ENCODE results near the gene PLXND1.

PLXND1 gene

GRCh38 chr3:129623447-129624118 is 17.1 kb upstream of the PLXND1 start:
- H3K27me3 ChIP-seq (ENCODE audit: low read depth, low read length) = no peaks in the 10 kb centered on the region
- H3K4me2 ChIP-seq (ENCODE audit: low read length) = no peak overlapping the region
- no peaks in the 10 kb centered on the region for H4K20me1 ChIP-seq (ENCODE audit: insufficient read depth, low read length)
- TF ChIP-seq CTCF (IDR thresholded peaks at IDR 0.05; ENCODE audit: low read depth, low read length) (no peak), EZH2phosphoT487 (IDR thresholded peaks at IDR 0.05; ENCODE audit: low read depth) (no peak)
- no peak overlapping the region for H3K27ac ChIP-seq (ENCODE audit: low read length)
- H3K9ac ChIP-seq (ENCODE audit: low read length) = no peak overlapping the region
- H3K4me1 ChIP-seq (ENCODE audit: low read length) = peaks cover 23% of the 10 kb centered on the region
- H3K79me2 ChIP-seq (ENCODE audit: low read length) = no peaks in the 10 kb centered on the region
- no peak overlapping the region for H2AFZ ChIP-seq (ENCODE audit: low read depth, low read length)
- no peaks in the 10 kb centered on the region for H3K9me3 ChIP-seq (ENCODE audit: insufficient read depth, low read length)
- no peak overlapping the region for H3K4me3 ChIP-seq (ENCODE audit: low read length)
- H3K36me3 ChIP-seq (replicated peaks; ENCODE audit: low read depth, low read length) = no peaks in the 10 kb centered on the region

- Histone ChIP-seq H3K27me3 (ENCODE audit: low read depth, low read length) (no peaks in the 10 kb centered on the region), H4K20me1 (ENCODE audit: insufficient read depth, low read length) (no peaks in the 10 kb centered on the region), H3K4me3 (ENCODE audit: low read length) (no peak overlapping the region), H2AFZ (ENCODE audit: low read depth, low read length) (no peak overlapping the region), H3K79me2 (ENCODE audit: low read length) (no peaks in the 10 kb centered on the region), H3K9me3 (ENCODE audit: insufficient read depth, low read length) (no peaks in the 10 kb centered on the region), H3K36me3 (replicated peaks; ENCODE audit: low read depth, low read length) (no peaks in the 10 kb centered on the region), H3K27ac (ENCODE audit: low read length) (no peak overlapping the region), H3K4me1 (ENCODE audit: low read length) (peaks cover 23% of the 10 kb centered on the region), H3K9ac (ENCODE audit: low read length) (no peak overlapping the region), H3K4me2 (ENCODE audit: low read length) (no peak overlapping the region)
- TF ChIP-seq CTCF (IDR thresholded peaks at IDR 0.05; ENCODE audit: low read depth, low read length) (no peak), EZH2phosphoT487 (IDR thresholded peaks at IDR 0.05; ENCODE audit: low read depth) (no peak)
Measured at GRCh38 chr3:129622933-129623332, 16.5 kb upstream of the PLXND1 start.

- Histone ChIP-seq H3K4me2 (ENCODE audit: low read length) (no peak overlapping the region), H3K9me3 (ENCODE audit: insufficient read depth, low read length) (no peaks in the 10 kb centered on the region), H3K4me3 (ENCODE audit: low read length) (no peak overlapping the region), H3K9ac (ENCODE audit: low read length) (no peak overlapping the region), H3K27ac (ENCODE audit: low read length) (no peak overlapping the region), H4K20me1 (ENCODE audit: insufficient read depth, low read length) (no peaks in the 10 kb centered on the region), H3K36me3 (replicated peaks; ENCODE audit: low read depth, low read length) (no peaks in the 10 kb centered on the region), H2AFZ (ENCODE audit: low read depth, low read length) (no peak overlapping the region), H3K4me1 (ENCODE audit: low read length) (peaks cover 23% of the 10 kb centered on the region), H3K79me2 (ENCODE audit: low read length) (no peaks in the 10 kb centered on the region), H3K27me3 (ENCODE audit: low read depth, low read length) (no peaks in the 10 kb centered on the region)
- TF ChIP-seq CTCF (IDR thresholded peaks at IDR 0.05; ENCODE audit: low read depth, low read length) = no peak
- no peak for TF ChIP-seq EZH2phosphoT487 (IDR thresholded peaks at IDR 0.05; ENCODE audit: low read depth)
Measured at GRCh38 chr3:129622226-129622874, 15.9 kb upstream of the PLXND1 start.

GRCh38 chr3:129621626-129622225 is 15.2 kb upstream of the PLXND1 start:
- Histone ChIP-seq H3K4me2 (ENCODE audit: low read length) (no peak overlapping the region), H3K27ac (ENCODE audit: low read length) (no peak overlapping the region), H3K4me3 (ENCODE audit: low read length) (no peak overlapping the region), H2AFZ (ENCODE audit: low read depth, low read length) (no peak overlapping the region), H3K4me1 (ENCODE audit: low read length) (peaks cover 23% of the 10 kb centered on the region), H3K9ac (ENCODE audit: low read length) (no peak overlapping the region), H3K79me2 (ENCODE audit: low read length) (no peaks in the 10 kb centered on the region), H4K20me1 (ENCODE audit: insufficient read depth, low read length) (no peaks in the 10 kb centered on the region), H3K27me3 (ENCODE audit: low read depth, low read length) (no peaks in the 10 kb centered on the region), H3K36me3 (replicated peaks; ENCODE audit: low read depth, low read length) (no peaks in the 10 kb centered on the region), H3K9me3 (ENCODE audit: insufficient read depth, low read length) (no peaks in the 10 kb centered on the region)
- TF ChIP-seq EZH2phosphoT487 (IDR thresholded peaks at IDR 0.05; ENCODE audit: low read depth) = no peak
- no peak for TF ChIP-seq CTCF (IDR thresholded peaks at IDR 0.05; ENCODE audit: low read depth, low read length)
